Measurements from ENCODE around the gene BRD4.

BRD4 gene

GRCh38 chr19:15313649-15314279, 18.6 kb downstream of the BRD4 start:
- no peaks in the 10 kb centered on the region for H3K27me3 ChIP-seq (ENCODE audit: control insufficient read depth, low read length)
- H3K9me3 ChIP-seq (ENCODE audit: control insufficient read depth, insufficient read depth, low read length): no peaks in the 10 kb centered on the region
- peaks cover 84% of the 10 kb centered on the region for H3K4me1 ChIP-seq (ENCODE audit: control insufficient read depth, low read length)
- peaks cover 100% of the 10 kb centered on the region for H3K79me2 ChIP-seq (ENCODE audit: control insufficient read depth, low read length)
- H3K9me2 ChIP-seq (replicated peaks; ENCODE audit: control insufficient read depth, low read length): no peaks in the 10 kb centered on the region
- TF ChIP-seq EZH2phosphoT487 (IDR thresholded peaks at IDR 0.05; ENCODE audit: borderline replicate concordance, low read length) (no peak), CTCF (IDR thresholded peaks at IDR 0.05; ENCODE audit: low read depth, low read length, poor library complexity, severe bottlenecking) (no peak)
- peaks cover 60% of the 10 kb centered on the region for H4K20me1 ChIP-seq (ENCODE audit: control insufficient read depth, insufficient read depth, low read depth, low read length)
- H3K27ac ChIP-seq (ENCODE audit: low read depth, low read length): no peak overlapping the region
- no peak overlapping the region for H3K4me3 ChIP-seq (ENCODE audit: low read length)
- peaks cover 34% of the 10 kb centered on the region for H3K36me3 ChIP-seq (ENCODE audit: control insufficient read depth, low read length)
- H3F3A ChIP-seq (ENCODE audit: control insufficient read depth, insufficient read depth): peaks cover 7% of the 10 kb centered on the region
- no peak overlapping the region for H3K4me2 ChIP-seq (ENCODE audit: low read length)

- H3K36me3 ChIP-seq (ENCODE audit: control insufficient read depth, low read length): peaks cover 7% of the 10 kb centered on the region
- H3K9me2 ChIP-seq (replicated peaks; ENCODE audit: control insufficient read depth, low read length): no peaks in the 10 kb centered on the region
- H3K4me3 ChIP-seq (ENCODE audit: low read length): no peak overlapping the region
- H3K9me3 ChIP-seq (ENCODE audit: control insufficient read depth, insufficient read depth, low read length): no peaks in the 10 kb centered on the region
- TF ChIP-seq EZH2phosphoT487 (IDR thresholded peaks at IDR 0.05; ENCODE audit: borderline replicate concordance, low read length): no peak
- no peak for TF ChIP-seq CTCF (IDR thresholded peaks at IDR 0.05; ENCODE audit: low read depth, low read length, poor library complexity, severe bottlenecking)
- H3K27me3 ChIP-seq (ENCODE audit: control insufficient read depth, low read length): no peaks in the 10 kb centered on the region
- H3K27ac ChIP-seq (ENCODE audit: low read depth, low read length): no peak overlapping the region
- H3F3A ChIP-seq (ENCODE audit: control insufficient read depth, insufficient read depth): peaks cover 9% of the 10 kb centered on the region
- peaks cover 77% of the 10 kb centered on the region for H3K4me1 ChIP-seq (ENCODE audit: control insufficient read depth, low read length)
- H3K79me2 ChIP-seq (ENCODE audit: control insufficient read depth, low read length): peaks cover 100% of the 10 kb centered on the region
- H3K4me2 ChIP-seq (ENCODE audit: low read length): no peak overlapping the region
- H4K20me1 ChIP-seq (ENCODE audit: control insufficient read depth, insufficient read depth, low read depth, low read length): peaks cover 49% of the 10 kb centered on the region
Measured at GRCh38 chr19:15307169-15307568, 25.2 kb downstream of the BRD4 start.

- no peak overlapping the region for H3K4me2 ChIP-seq (ENCODE audit: low read length)
- TF ChIP-seq EZH2phosphoT487 (IDR thresholded peaks at IDR 0.05; ENCODE audit: borderline replicate concordance, low read length) (no peak), CTCF (IDR thresholded peaks at IDR 0.05; ENCODE audit: low read depth, low read length, poor library complexity, severe bottlenecking) (no peak)
- H4K20me1 ChIP-seq (ENCODE audit: control insufficient read depth, insufficient read depth, low read depth, low read length): peaks cover 53% of the 10 kb centered on the region
- H3K9me2 ChIP-seq (replicated peaks; ENCODE audit: control insufficient read depth, low read length): no peaks in the 10 kb centered on the region
- H3K9me3 ChIP-seq (ENCODE audit: control insufficient read depth, insufficient read depth, low read length): no peaks in the 10 kb centered on the region
- H3K79me2 ChIP-seq (ENCODE audit: control insufficient read depth, low read length): peaks cover 100% of the 10 kb centered on the region
- H3K4me1 ChIP-seq (ENCODE audit: control insufficient read depth, low read length): peaks cover 74% of the 10 kb centered on the region
- H3K4me3 ChIP-seq (ENCODE audit: low read length): no peak overlapping the region
- peaks cover 7% of the 10 kb centered on the region for H3K36me3 ChIP-seq (ENCODE audit: control insufficient read depth, low read length)
- H3K27me3 ChIP-seq (ENCODE audit: control insufficient read depth, low read length): no peaks in the 10 kb centered on the region
- no peak overlapping the region for H3K27ac ChIP-seq (ENCODE audit: low read depth, low read length)
- H3F3A ChIP-seq (ENCODE audit: control insufficient read depth, insufficient read depth): peaks cover 5% of the 10 kb centered on the region
Measured at GRCh38 chr19:15305582-15306334, 26.6 kb downstream of the BRD4 start.

Measured in DOHH2 (cell line).